ENCODE data around the gene IFT43. TPM values are rescaled to one million over a fixed set of nuclear protein-coding genes. Genes with fewer than 3 reads are reported as not detected.

Gene IFT43
- total RNA-seq, 1 experiment from 2014 or later: 19.5 TPM

GRCh38 chr14:75991753-75992152 is 6.2 kb downstream of the IFT43 start:
- no peaks in the 10 kb centered on the region for H3K4me1 Mint-ChIP-seq (ENCODE audit: low read depth, unreplicated experiment)
- H3K27me3 Mint-ChIP-seq (ENCODE audit: insufficient read depth, unreplicated experiment): no peaks in the 10 kb centered on the region
- H3K27ac Mint-ChIP-seq (ENCODE audit: unreplicated experiment): no peak overlapping the region
- BruUV-seq (replicated peaks): no TSS peak
- TF ChIP-seq CTCF (IDR thresholded peaks at IDR 0.05; ENCODE audit: insufficient read depth in 1 of 2, low read depth in 1 of 2, low read length in 1 of 2, severe bottlenecking in 1 of 2, unreplicated experiment in 1 of 2): no peak
- H3K27me3 ChIP-seq (replicated peaks; ENCODE audit: control insufficient read depth, insufficient read depth, low read length): no peaks in the 10 kb centered on the region
- no peaks in the 10 kb centered on the region for H3K9me3 Mint-ChIP-seq (ENCODE audit: unreplicated experiment)
- intact Hi-C loops (cut with micrococcal nuclease; ENCODE audit: unreplicated experiment): no loop called here
- H3K4me3 Mint-ChIP-seq (ENCODE audit: unreplicated experiment): no peak overlapping the region
- H3K36me3 Mint-ChIP-seq (ENCODE audit: insufficient read depth, unreplicated experiment): peaks cover 10% of the 10 kb centered on the region
- H3K4me3 ChIP-seq (ENCODE audit: low read depth, low read length): no peak overlapping the region
- H3K36me3 ChIP-seq (ENCODE audit: control insufficient read depth, insufficient read depth, low read length): no peaks in the 10 kb centered on the region; the same call in 1 of the 2 replicates
- H3K9me3 ChIP-seq: no peaks in the 10 kb centered on the region
- ChIA-PET POLR2A (no interaction called here), CTCF (no interaction called here)
- H3K4me1 ChIP-seq: no peaks in the 10 kb centered on the region; the same call in 1 of the 2 replicates
- no peak for DNase-seq

DNA sequence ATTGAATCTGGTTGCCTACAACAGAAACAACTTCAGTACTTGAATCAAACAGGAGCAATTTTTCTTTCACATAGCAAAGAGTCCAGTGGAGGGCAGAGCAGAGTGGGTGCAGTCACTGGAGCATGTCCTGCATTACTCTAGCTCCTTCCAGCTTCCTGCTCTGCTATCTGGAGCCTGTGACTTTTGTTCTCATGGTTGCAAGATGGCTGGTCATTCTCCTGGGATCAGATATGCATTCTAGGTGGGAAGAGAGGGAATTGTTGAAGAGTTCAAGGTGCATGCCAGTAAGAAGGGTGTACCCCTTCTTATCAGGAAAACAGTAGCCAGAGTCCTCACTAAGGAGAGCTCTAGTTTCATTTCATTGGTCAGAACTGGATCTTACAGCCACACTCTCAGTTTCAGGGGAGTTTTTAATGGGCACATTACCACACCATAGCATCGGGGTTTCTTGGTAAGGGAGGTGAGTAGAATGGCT is 8.0 kb downstream of the IFT43 start:
- H3K4me1 Mint-ChIP-seq (ENCODE audit: low read depth, unreplicated experiment): no peaks in the 10 kb centered on the region
- DNase-seq: no peak
- Histone ChIP-seq H3K36me3 (ENCODE audit: control insufficient read depth, insufficient read depth, low read length) (no peaks in the 10 kb centered on the region; the same call in 1 of the 2 replicates), H3K4me3 (ENCODE audit: low read depth, low read length) (no peak overlapping the region), H3K27me3 (replicated peaks; ENCODE audit: control insufficient read depth, insufficient read depth, low read length) (no peaks in the 10 kb centered on the region), H3K4me1 (no peaks in the 10 kb centered on the region), H3K9me3 (no peaks in the 10 kb centered on the region)
- BruUV-seq (replicated peaks): no TSS peak
- intact Hi-C loops (cut with micrococcal nuclease; ENCODE audit: unreplicated experiment): no loop called here
- no peak for TF ChIP-seq CTCF (IDR thresholded peaks at IDR 0.05; ENCODE audit: insufficient read depth in 1 of 2, low read depth in 1 of 2, low read length in 1 of 2, severe bottlenecking in 1 of 2, unreplicated experiment in 1 of 2)
- ChIA-PET CTCF (no interaction called here), POLR2A (no interaction called here)
- H3K36me3 Mint-ChIP-seq (ENCODE audit: insufficient read depth, unreplicated experiment): peaks cover 10% of the 10 kb centered on the region
- H3K27ac Mint-ChIP-seq (ENCODE audit: unreplicated experiment): no peak overlapping the region
- H3K9me3 Mint-ChIP-seq (ENCODE audit: unreplicated experiment): no peaks in the 10 kb centered on the region
- no peak overlapping the region for H3K4me3 Mint-ChIP-seq (ENCODE audit: unreplicated experiment)
- no peaks in the 10 kb centered on the region for H3K27me3 Mint-ChIP-seq (ENCODE audit: insufficient read depth, unreplicated experiment)

- POLR2A ChIA-PET: no interaction called here
- Mint-ChIP-seq H3K9me3 (ENCODE audit: unreplicated experiment) (no peaks in the 10 kb centered on the region), H3K36me3 (ENCODE audit: insufficient read depth, unreplicated experiment) (peaks cover 5% of the 10 kb centered on the region), H3K27ac (ENCODE audit: unreplicated experiment) (no peak overlapping the region), H3K27me3 (ENCODE audit: insufficient read depth, unreplicated experiment) (no peaks in the 10 kb centered on the region), H3K4me3 (ENCODE audit: unreplicated experiment) (no peak overlapping the region), H3K4me1 (ENCODE audit: low read depth, unreplicated experiment) (no peaks in the 10 kb centered on the region)
- DNase-seq: no peak
- Histone ChIP-seq H3K4me3 (ENCODE audit: low read depth, low read length) (no peak overlapping the region), H3K4me1 (no peaks in the 10 kb centered on the region), H3K27me3 (replicated peaks; ENCODE audit: control insufficient read depth, insufficient read depth, low read length) (no peaks in the 10 kb centered on the region), H3K36me3 (ENCODE audit: control insufficient read depth, insufficient read depth, low read length) (no peaks in the 10 kb centered on the region; the same call in 1 of the 2 replicates), H3K9me3 (no peaks in the 10 kb centered on the region)
- no TSS peak for BruUV-seq (replicated peaks)
- TF ChIP-seq CTCF (IDR thresholded peaks at IDR 0.05; ENCODE audit: insufficient read depth in 1 of 2, low read depth in 1 of 2, low read length in 1 of 2, severe bottlenecking in 1 of 2, unreplicated experiment in 1 of 2): no peak
- intact Hi-C loops (cut with micrococcal nuclease; ENCODE audit: unreplicated experiment): no loop called here
- CTCF ChIA-PET: interaction anchor here (0.5 to 1.1 kb wide), 2 partner anchors 13 to 78 kb away, joined by 4 to 5 read pairs; no protein-coding TSS in a partner anchor
These were observed 9.9 kb downstream of the IFT43 start for GRCh38 chr14:75995372-75996041.
